ENCODE data around the gene PROSER3.
A peak's percentile ranks its signal among the peaks of the same experiment; 100 is the strongest.

The PROSER3 gene

GRCh38 chr19:35744430-35745327 lies 13.3 kb upstream of the PROSER3 start:
- peak; percentile 40 for TF ChIP-seq CTCF (IDR thresholded peaks at IDR 0.05; ENCODE audit: insufficient read depth, low read depth, low read length, missing control alignments)
- H3K4me3 ChIP-seq (ENCODE audit: low read length): peak overlapping the region; percentile 92
- peak; percentile 97 for DNase-seq (ENCODE audit: low read depth)

GRCh38 chr19:35745328-35746086 lies 12.5 kb upstream of the PROSER3 start, which contains the start of the genes PSENEN and U2AF1L4:
Gene PSENEN, plus strand, starts transcription at chr19:35745651. Its CDS starts 280 bp downstream, at chr19:35745931.
Gene U2AF1L4, minus strand, starts transcription at chr19:35745418. Its CDS starts 27 bp downstream, at chr19:35745391.
- no peak for TF ChIP-seq CTCF (IDR thresholded peaks at IDR 0.05; ENCODE audit: insufficient read depth, low read depth, low read length, missing control alignments)
- peak; percentile 100 for DNase-seq (ENCODE audit: low read depth)
- peak within 1 kb of the TSS; percentile 92 for H3K4me3 ChIP-seq (ENCODE audit: low read length)

- H3K4me3 ChIP-seq (ENCODE audit: low read length): peak overlapping the region; percentile 92
- DNase-seq (ENCODE audit: low read depth): no peak
- no peak for TF ChIP-seq CTCF (IDR thresholded peaks at IDR 0.05; ENCODE audit: insufficient read depth, low read depth, low read length, missing control alignments)
These were observed 11.9 kb upstream of the PROSER3 start for GRCh38 chr19:35746087-35746462.

- no peak for DNase-seq (ENCODE audit: low read depth)
- TF ChIP-seq CTCF (IDR thresholded peaks at IDR 0.05; ENCODE audit: insufficient read depth, low read depth, low read length, missing control alignments): no peak
- peak overlapping the region; percentile 92 for H3K4me3 ChIP-seq (ENCODE audit: low read length)
These were observed 11.4 kb upstream of the PROSER3 start for GRCh38 chr19:35746531-35746930.

- DNase-seq (ENCODE audit: low read depth): peak; percentile 99
- no peak for TF ChIP-seq CTCF (IDR thresholded peaks at IDR 0.05; ENCODE audit: insufficient read depth, low read depth, low read length, missing control alignments)
- H3K4me3 ChIP-seq (ENCODE audit: low read length): peak within 1 kb of the TSS; percentile 99
These were observed 9.6 kb upstream of the PROSER3 start, which contains the start of gene LIN37 for GRCh38 chr19:35748106-35749020. Gene LIN37, plus strand, starts transcription at chr19:35748576. Its CDS starts 149 bp downstream, at chr19:35748725.

GRCh38 chr19:35750167-35750566 lies 7.8 kb upstream of the PROSER3 start:
- H3K4me3 ChIP-seq (ENCODE audit: low read length): no peak overlapping the region
- TF ChIP-seq CTCF (IDR thresholded peaks at IDR 0.05; ENCODE audit: insufficient read depth, low read depth, low read length, missing control alignments): no peak
- DNase-seq (ENCODE audit: low read depth): peak; percentile 22

Measured in epithelial cell of esophagus (primary cell).